WTC11 (cell line): Measurements from ENCODE around the gene TP53INP2. TPM values are rescaled to one million over a fixed set of nuclear protein-coding genes. Genes with fewer than 3 reads are reported as not detected.

ENCODE experiments used
- ATAC-seq: fragments of 200-7000 bp; cut with Tn5 transposase; 2 replicates; pipeline ENCODE4 v1.10.0; 2021; ENCODE audit warnings: mild to moderate bottlenecking, moderate library complexity
- CTCF ChIA-PET: fragments of 300-600 bp; sonication (Branson Sonifier 250); formaldehyde crosslinking; loops from one replicate; lab custom pipeline; 2021; ENCODE audit warnings: antibody characterized with exemption; lab: Charles Lee
- POLR2A ChIA-PET: fragments of 350-600 bp; sonication (Branson Sonifier 250); formaldehyde crosslinking; loops from one replicate; lab custom pipeline; 2021; ENCODE audit warnings: antibody characterized with exemption; lab: Charles Lee
- DNase-seq: peaks from one replicate; pipeline ENCODE4 v3.0.0; 2021; ENCODE audit warnings: low spot score
- H3K27ac Mint-ChIP-seq: 2 replicates; pipeline ENCODE4 v1.8.0; 2021; ENCODE audit warnings: mixed read lengths
- H3K27me3 Mint-ChIP-seq: 2 replicates; pipeline ENCODE4 v1.8.0; 2021; ENCODE audit warnings: low read depth, mild to moderate bottlenecking, moderate library complexity, mixed read lengths
- H3K36me3 Mint-ChIP-seq: 2 replicates; pipeline ENCODE4 v1.8.0; 2021; ENCODE audit warnings: mixed read lengths
- H3K4me1 Mint-ChIP-seq: 2 replicates; pipeline ENCODE4 v1.8.0; 2022; ENCODE audit warnings: mixed read lengths
- H3K4me3 Mint-ChIP-seq: 2 replicates; pipeline ENCODE4 v1.8.0; 2021; ENCODE audit warnings: mild to moderate bottlenecking, moderate library complexity, mixed read lengths
- H3K9me3 Mint-ChIP-seq: 2 replicates; pipeline ENCODE4 v1.8.0; 2021; ENCODE audit warnings: mixed read lengths
- ATF1 ChIP-seq: sonication (generic); formaldehyde crosslinking; IDR thresholded peaks from 2 replicates; pipeline ENCODE4 v1.8.1; 2023; ENCODE audit warnings: mild to moderate bottlenecking, moderate library complexity, missing genetic modification reagents
- CREM ChIP-seq: sonication (generic); formaldehyde crosslinking; IDR thresholded peaks from 2 replicates; pipeline ENCODE4 v1.8.1; 2022; ENCODE audit warnings: mild to moderate bottlenecking, missing genetic modification reagents, moderate library complexity
- ELF4 ChIP-seq: sonication (generic); formaldehyde crosslinking; IDR thresholded peaks from 2 replicates; pipeline ENCODE4 v1.8.1; 2022; ENCODE audit warnings: low read depth, mild to moderate bottlenecking, moderate library complexity, missing genetic modification reagents
- ETV6 ChIP-seq: sonication (generic); formaldehyde crosslinking; IDR thresholded peaks from 2 replicates; pipeline ENCODE4 v1.8.1; 2022; ENCODE audit warnings: mild to moderate bottlenecking, missing genetic modification reagents
- FOXJ3 ChIP-seq: sonication (generic); formaldehyde crosslinking; IDR thresholded peaks from 2 replicates; pipeline ENCODE4 v1.9.0; 2021; ENCODE audit warnings: missing genetic modification reagents, mild to moderate bottlenecking, borderline replicate concordance
- FOXK1 ChIP-seq: sonication (generic); formaldehyde crosslinking; IDR thresholded peaks from 2 replicates; pipeline ENCODE4 v1.8.0; 2022; ENCODE audit warnings: mild to moderate bottlenecking, moderate library complexity, missing genetic modification reagents
- GABPB1 ChIP-seq: sonication (generic); formaldehyde crosslinking; IDR thresholded peaks from 2 replicates; pipeline ENCODE4 v1.8.1; 2023; ENCODE audit warnings: mild to moderate bottlenecking, missing genetic modification reagents
- HMGA2 ChIP-seq: fragments of 250-450 bp; sonication (Bioruptor Pico); IDR thresholded peaks from 2 replicates; pipeline ENCODE4 v1.4.0; 2021; ENCODE audit warnings: mild to moderate bottlenecking, moderate library complexity
- IRF2 ChIP-seq: sonication (generic); formaldehyde crosslinking; IDR thresholded peaks from 2 replicates; pipeline ENCODE4 v1.8.0; 2022; ENCODE audit warnings: low read depth, missing genetic modification reagents, borderline replicate concordance
- JAZF1 ChIP-seq: fragments of 250-450 bp; sonication (Bioruptor Pico); IDR thresholded peaks from 2 replicates; pipeline ENCODE4 v1.9.0; 2021; ENCODE audit warnings: moderate library complexity, mild to moderate bottlenecking, inconsistent platforms
- JUN ChIP-seq: sonication (generic); formaldehyde crosslinking; IDR thresholded peaks from 2 replicates; pipeline ENCODE4 v1.8.0; 2023; ENCODE audit warnings: mild to moderate bottlenecking, missing genetic modification reagents
- MYBL2 ChIP-seq: sonication (generic); formaldehyde crosslinking; IDR thresholded peaks from 2 replicates; pipeline ENCODE4 v1.8.1; 2023; ENCODE audit warnings: mild to moderate bottlenecking, moderate library complexity, missing genetic modification reagents
- NFATC4 ChIP-seq: fragments of 250-450 bp; sonication (Bioruptor Pico); IDR thresholded peaks from 2 replicates; pipeline ENCODE4 v1.9.0; 2021; ENCODE audit warnings: mild to moderate bottlenecking
- SOX15 ChIP-seq: fragments of 250-450 bp; sonication (Bioruptor Pico); IDR thresholded peaks from 2 replicates; pipeline ENCODE4 v1.9.0; 2021; ENCODE audit warnings: mild to moderate bottlenecking
- TP53 ChIP-seq: sonication (generic); formaldehyde crosslinking; IDR thresholded peaks from 2 replicates; pipeline ENCODE4 v1.8.1; 2023; ENCODE audit warnings: mild to moderate bottlenecking, missing genetic modification reagents
- total RNA-seq: library from RNA; stranded (reverse); gene quantifications from 3 replicates; pipeline ENCODE4 v1.2.3, GENCODE V29; 2021
- TF ChIP-seq, protein P1 (sequence below): sonication (generic); formaldehyde crosslinking; IDR thresholded peaks from 2 replicates; pipeline ENCODE4 v1.8.0; 2022; ENCODE audit warnings: mild to moderate bottlenecking, missing genetic modification reagents
- TF ChIP-seq, protein P2 (sequence below): sonication (generic); formaldehyde crosslinking; IDR thresholded peaks from 2 replicates; pipeline ENCODE4 v1.8.0; 2023; ENCODE audit warnings: missing genetic modification reagents, mild to moderate bottlenecking, borderline replicate concordance
- TF ChIP-seq, protein P3 (sequence below): fragments of 250-450 bp; sonication (Bioruptor Pico); IDR thresholded peaks from 2 replicates; pipeline ENCODE4 v1.8.0; 2021; ENCODE audit warnings: mild to moderate bottlenecking
- TF ChIP-seq, protein P4 (sequence below): sonication (generic); formaldehyde crosslinking; IDR thresholded peaks from 2 replicates; pipeline ENCODE4 v1.8.0; 2022; ENCODE audit warnings: mild to moderate bottlenecking, missing genetic modification reagents
- TF ChIP-seq, protein P5 (sequence below): sonication (generic); formaldehyde crosslinking; IDR thresholded peaks from 2 replicates; pipeline ENCODE4 v1.8.1; 2023; ENCODE audit warnings: mild to moderate bottlenecking, missing genetic modification reagents
- TF ChIP-seq, protein P6 (sequence below): fragments of 250-450 bp; sonication (Bioruptor Pico); IDR thresholded peaks from 2 replicates; pipeline ENCODE4 v1.9.0; 2021; ENCODE audit warnings: mild to moderate bottlenecking

TP53INP2 gene
- total RNA-seq, 1 experiment from 2014 or later = 4.3 TPM

DNA sequence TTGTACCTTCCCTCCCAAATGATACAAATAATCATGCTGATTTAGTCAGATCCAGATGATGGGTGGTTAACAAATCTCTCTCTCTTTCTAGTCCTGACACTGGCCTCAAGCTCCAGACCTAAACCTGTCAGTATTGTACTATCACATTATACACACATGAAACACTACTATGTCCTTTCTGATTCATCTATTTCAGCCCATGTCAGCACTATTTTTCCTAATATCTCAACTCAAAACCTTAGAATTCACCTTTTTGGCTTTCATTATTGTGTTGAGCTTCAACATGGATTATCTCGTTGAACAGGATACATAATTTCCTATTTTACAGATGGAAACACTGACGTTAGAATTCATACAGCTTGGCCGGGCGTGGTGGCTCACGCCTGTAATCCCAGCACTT is 30.7 kb upstream of the TP53INP2 start:
- CTCF ChIA-PET = interaction anchor here (1.4 kb wide), 1 partner anchor 31 kb away, joined by 4 read pairs; the partner anchor contains the start of gene TP53INP2
- POLR2A ChIA-PET = no interaction called here

DNA sequence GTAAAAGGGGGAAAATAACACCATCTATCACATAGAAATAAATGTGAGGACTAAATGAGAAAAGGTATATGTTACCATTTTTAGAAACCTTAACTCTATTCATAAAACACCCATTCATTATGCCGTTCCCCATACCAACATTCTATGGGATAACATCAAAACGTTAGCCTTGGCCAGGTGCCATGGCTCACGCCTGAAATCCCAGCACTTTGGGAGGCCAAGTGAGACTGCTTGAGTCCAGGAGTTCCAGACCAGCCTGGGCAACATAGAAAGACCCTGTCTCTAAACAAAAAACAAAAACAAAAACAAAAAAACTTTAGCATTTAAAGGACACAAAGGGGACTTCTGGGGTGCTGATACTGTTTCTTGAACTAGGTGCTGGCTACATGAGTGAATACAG is 28.6 kb upstream of the TP53INP2 start:
- DNase-seq = no peak
- TF ChIP-seq, protein P1, sequence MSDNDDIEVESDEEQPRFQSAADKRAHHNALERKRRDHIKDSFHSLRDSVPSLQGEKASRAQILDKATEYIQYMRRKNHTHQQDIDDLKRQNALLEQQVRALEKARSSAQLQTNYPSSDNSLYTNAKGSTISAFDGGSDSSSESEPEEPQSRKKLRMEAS = no peak
- TF ChIP-seq, protein P2, sequence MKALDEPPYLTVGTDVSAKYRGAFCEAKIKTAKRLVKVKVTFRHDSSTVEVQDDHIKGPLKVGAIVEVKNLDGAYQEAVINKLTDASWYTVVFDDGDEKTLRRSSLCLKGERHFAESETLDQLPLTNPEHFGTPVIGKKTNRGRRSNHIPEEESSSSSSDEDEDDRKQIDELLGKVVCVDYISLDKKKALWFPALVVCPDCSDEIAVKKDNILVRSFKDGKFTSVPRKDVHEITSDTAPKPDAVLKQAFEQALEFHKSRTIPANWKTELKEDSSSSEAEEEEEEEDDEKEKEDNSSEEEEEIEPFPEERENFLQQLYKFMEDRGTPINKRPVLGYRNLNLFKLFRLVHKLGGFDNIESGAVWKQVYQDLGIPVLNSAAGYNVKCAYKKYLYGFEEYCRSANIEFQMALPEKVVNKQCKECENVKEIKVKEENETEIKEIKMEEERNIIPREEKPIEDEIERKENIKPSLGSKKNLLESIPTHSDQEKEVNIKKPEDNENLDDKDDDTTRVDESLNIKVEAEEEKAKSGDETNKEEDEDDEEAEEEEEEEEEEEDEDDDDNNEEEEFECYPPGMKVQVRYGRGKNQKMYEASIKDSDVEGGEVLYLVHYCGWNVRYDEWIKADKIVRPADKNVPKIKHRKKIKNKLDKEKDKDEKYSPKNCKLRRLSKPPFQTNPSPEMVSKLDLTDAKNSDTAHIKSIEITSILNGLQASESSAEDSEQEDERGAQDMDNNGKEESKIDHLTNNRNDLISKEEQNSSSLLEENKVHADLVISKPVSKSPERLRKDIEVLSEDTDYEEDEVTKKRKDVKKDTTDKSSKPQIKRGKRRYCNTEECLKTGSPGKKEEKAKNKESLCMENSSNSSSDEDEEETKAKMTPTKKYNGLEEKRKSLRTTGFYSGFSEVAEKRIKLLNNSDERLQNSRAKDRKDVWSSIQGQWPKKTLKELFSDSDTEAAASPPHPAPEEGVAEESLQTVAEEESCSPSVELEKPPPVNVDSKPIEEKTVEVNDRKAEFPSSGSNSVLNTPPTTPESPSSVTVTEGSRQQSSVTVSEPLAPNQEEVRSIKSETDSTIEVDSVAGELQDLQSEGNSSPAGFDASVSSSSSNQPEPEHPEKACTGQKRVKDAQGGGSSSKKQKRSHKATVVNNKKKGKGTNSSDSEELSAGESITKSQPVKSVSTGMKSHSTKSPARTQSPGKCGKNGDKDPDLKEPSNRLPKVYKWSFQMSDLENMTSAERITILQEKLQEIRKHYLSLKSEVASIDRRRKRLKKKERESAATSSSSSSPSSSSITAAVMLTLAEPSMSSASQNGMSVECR (CRISPR knock-in tag) = no peak
- TF ChIP-seq JAZF1 (CRISPR knock-in tag) (no peak), ELF4 (CRISPR knock-in tag) (no peak), GABPB1 (CRISPR knock-in tag) (no peak), FOXJ3 (CRISPR knock-in tag) (no peak)
- TF ChIP-seq, all 79 proteins: peak for 0
- H3K27me3 Mint-ChIP-seq = no peaks in the 10 kb centered on the region; the same call in 1 of the 2 replicates
- POLR2A ChIA-PET = no interaction called here
- H3K9me3 Mint-ChIP-seq = no peaks in the 10 kb centered on the region; the same call in 1 of the 2 replicates
- CTCF ChIA-PET = interaction anchor here (0.6 to 2.3 kb wide), 4 partner anchors 33 to 845 kb away, joined by 3 to 13 read pairs (median 6); no protein-coding TSS in a partner anchor
- H3K4me1 Mint-ChIP-seq = peaks cover 6% of the 10 kb centered on the region
- H3K36me3 Mint-ChIP-seq = no peaks in the 10 kb centered on the region
- no peak overlapping the region for H3K27ac Mint-ChIP-seq
- no peak for ATAC-seq
- H3K4me3 Mint-ChIP-seq = peak overlapping the region; percentile 99

More for the DNA sequence above, 30.7 kb upstream of the TP53INP2 start:
- no peaks in the 10 kb centered on the region; the same call in 1 of the 2 replicates for H3K27me3 Mint-ChIP-seq
- peaks cover 7% of the 10 kb centered on the region for H3K9me3 Mint-ChIP-seq
- 0 out of 2 replicates have a peak, but pooled peaks cover 2% of the 10 kb centered on the region for H3K36me3 Mint-ChIP-seq
- H3K4me1 Mint-ChIP-seq = peaks cover 6% of the 10 kb centered on the region
- DNase-seq (no peak), ATAC-seq (no peak)
- no peak overlapping the region for H3K27ac Mint-ChIP-seq
- no peak overlapping the region for H3K4me3 Mint-ChIP-seq
- TF ChIP-seq HMGA2 = no peak
- TF ChIP-seq, protein P3, sequence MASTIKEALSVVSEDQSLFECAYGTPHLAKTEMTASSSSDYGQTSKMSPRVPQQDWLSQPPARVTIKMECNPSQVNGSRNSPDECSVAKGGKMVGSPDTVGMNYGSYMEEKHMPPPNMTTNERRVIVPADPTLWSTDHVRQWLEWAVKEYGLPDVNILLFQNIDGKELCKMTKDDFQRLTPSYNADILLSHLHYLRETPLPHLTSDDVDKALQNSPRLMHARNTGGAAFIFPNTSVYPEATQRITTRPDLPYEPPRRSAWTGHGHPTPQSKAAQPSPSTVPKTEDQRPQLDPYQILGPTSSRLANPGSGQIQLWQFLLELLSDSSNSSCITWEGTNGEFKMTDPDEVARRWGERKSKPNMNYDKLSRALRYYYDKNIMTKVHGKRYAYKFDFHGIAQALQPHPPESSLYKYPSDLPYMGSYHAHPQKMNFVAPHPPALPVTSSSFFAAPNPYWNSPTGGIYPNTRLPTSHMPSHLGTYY = no peak
- no peak for TF ChIP-seq ATF1 (CRISPR knock-in tag)
- TF ChIP-seq, protein P4, sequence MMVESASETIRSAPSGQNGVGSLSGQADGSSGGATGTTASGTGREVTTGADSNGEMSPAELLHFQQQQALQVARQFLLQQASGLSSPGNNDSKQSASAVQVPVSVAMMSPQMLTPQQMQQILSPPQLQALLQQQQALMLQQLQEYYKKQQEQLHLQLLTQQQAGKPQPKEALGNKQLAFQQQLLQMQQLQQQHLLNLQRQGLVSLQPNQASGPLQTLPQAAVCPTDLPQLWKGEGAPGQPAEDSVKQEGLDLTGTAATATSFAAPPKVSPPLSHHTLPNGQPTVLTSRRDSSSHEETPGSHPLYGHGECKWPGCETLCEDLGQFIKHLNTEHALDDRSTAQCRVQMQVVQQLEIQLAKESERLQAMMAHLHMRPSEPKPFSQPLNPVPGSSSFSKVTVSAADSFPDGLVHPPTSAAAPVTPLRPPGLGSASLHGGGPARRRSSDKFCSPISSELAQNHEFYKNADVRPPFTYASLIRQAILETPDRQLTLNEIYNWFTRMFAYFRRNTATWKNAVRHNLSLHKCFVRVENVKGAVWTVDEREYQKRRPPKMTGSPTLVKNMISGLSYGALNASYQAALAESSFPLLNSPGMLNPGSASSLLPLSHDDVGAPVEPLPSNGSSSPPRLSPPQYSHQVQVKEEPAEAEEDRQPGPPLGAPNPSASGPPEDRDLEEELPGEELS (CRISPR knock-in tag) = no peak
- no peak for TF ChIP-seq ETV6
- TF ChIP-seq, protein P5, sequence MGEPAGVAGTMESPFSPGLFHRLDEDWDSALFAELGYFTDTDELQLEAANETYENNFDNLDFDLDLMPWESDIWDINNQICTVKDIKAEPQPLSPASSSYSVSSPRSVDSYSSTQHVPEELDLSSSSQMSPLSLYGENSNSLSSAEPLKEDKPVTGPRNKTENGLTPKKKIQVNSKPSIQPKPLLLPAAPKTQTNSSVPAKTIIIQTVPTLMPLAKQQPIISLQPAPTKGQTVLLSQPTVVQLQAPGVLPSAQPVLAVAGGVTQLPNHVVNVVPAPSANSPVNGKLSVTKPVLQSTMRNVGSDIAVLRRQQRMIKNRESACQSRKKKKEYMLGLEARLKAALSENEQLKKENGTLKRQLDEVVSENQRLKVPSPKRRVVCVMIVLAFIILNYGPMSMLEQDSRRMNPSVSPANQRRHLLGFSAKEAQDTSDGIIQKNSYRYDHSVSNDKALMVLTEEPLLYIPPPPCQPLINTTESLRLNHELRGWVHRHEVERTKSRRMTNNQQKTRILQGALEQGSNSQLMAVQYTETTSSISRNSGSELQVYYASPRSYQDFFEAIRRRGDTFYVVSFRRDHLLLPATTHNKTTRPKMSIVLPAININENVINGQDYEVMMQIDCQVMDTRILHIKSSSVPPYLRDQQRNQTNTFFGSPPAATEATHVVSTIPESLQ (CRISPR knock-in tag) = no peak
- no peak for TF ChIP-seq CREM (CRISPR knock-in tag)
- no peak for TF ChIP-seq GABPB1 (CRISPR knock-in tag)
- no peak for TF ChIP-seq MYBL2 (CRISPR knock-in tag)
- TF ChIP-seq IRF2 (CRISPR knock-in tag) = no peak
- no peak for TF ChIP-seq TP53 (CRISPR knock-in tag)
- TF ChIP-seq, protein P1 = no peak
- no peak for TF ChIP-seq JUN (CRISPR knock-in tag)
- TF ChIP-seq, protein P6, sequence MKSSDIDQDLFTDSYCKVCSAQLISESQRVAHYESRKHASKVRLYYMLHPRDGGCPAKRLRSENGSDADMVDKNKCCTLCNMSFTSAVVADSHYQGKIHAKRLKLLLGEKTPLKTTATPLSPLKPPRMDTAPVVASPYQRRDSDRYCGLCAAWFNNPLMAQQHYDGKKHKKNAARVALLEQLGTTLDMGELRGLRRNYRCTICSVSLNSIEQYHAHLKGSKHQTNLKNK (CRISPR knock-in tag) = no peak
- no peak for TF ChIP-seq NFATC4 (CRISPR knock-in tag)
- no peak for TF ChIP-seq SOX15 (CRISPR knock-in tag)
- TF ChIP-seq FOXK1 = no peak
- TF ChIP-seq, all 79 proteins: peak for 0
